NCI-H345 (cell line): Measurements from ENCODE around the gene ANKRD44.
"Not testable (repeated sequence)": the region's sequence is repeated elsewhere in the genome, so short reads cannot be mapped to it uniquely, and the experiment has no call there.

Source experiments
- DNase-seq: peaks from one replicate; lab custom pipeline; 2025; lab: John Stamatoyannopoulos, UW

The ANKRD44 gene

GRCh38 chr2:197258580-197258979, 52.0 kb downstream of the ANKRD44 start:
- no peak for DNase-seq

GRCh38 chr2:197256547-197257170, 53.9 kb downstream of the ANKRD44 start:
- no peak for DNase-seq

DNA sequence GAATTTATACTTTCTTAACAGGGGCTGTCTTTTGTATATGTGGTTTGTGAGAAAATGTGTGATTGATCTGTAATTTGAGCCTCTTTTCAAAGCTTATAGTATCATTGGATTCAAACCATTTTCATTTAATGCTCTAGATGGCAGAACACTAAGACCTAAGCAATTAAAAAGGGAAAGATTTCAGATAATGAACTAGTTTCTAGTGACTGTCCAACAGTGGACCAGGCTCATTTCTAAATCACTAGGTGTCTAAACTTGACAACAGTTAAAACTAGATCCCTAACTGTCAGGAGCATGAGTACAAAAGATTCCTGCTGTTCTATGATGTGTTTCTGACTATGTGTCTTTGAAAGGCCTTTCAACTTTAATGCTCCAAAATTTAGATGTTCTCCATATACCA, 54.6 kb downstream of the ANKRD44 start:
- no peak for DNase-seq

GRCh38 chr2:197255543-197255942, 55.0 kb downstream of the ANKRD44 start:
- DNase-seq, result peak; percentile 11

DNA sequence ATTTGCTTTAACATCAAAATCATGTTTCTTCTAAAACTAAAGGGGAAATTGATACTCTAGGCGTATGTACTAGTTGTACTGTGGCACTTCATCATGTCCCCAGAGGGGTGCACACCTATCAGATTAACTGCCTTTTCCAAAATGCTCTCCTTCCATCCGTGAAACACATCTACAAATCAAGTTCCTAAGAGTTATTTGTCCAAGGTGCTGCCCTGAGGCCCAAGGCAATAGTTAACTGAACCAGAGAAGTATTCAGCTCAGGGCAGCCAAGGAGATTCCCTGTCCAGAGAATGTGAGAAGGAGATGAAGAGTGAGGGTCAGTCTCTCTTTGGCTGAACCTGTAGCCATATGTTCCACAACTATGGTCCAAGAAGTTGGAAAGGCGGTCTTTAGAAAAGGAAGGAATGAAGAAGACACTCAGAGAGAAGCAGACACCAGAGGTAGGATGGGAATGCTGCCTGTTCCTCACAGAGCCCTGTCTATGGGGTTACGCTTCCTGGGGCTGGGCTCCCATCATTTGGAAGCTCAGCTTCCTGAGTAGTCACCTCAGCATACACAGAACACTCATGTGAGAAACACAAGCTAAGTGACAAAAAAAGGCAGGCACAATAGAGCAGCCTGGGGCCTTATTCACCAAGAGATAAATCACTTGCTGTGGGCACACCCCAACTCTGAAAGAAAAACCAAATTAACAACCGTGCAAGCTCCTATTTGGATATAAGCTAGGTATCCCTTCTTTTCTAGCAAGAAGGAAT, 55.6 kb downstream of the ANKRD44 start:
- DNase-seq, result peak; percentile 11

- no peak for DNase-seq
Observed at GRCh38 chr2:197251576-197251975, 59.0 kb downstream of the ANKRD44 start.

DNA sequence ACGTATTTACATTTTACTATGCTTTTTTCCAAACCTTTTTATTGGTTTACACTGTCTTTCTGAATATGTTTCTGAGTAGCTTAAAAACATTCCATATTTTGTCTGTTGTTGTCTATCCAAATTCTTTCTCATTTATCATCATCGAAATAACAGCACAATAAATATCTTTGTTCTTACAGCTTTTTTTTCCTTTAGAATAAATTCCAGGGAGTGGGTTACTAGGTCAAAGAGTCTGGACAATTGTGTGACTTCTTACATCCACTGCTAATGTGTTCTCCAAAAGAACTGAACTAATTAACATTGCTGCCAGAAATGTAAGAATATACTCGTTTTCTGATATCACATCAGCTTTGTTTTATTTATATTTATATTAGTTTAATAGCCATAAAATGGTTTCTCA, 59.4 kb downstream of the ANKRD44 start:
- no peak for DNase-seq

DNA sequence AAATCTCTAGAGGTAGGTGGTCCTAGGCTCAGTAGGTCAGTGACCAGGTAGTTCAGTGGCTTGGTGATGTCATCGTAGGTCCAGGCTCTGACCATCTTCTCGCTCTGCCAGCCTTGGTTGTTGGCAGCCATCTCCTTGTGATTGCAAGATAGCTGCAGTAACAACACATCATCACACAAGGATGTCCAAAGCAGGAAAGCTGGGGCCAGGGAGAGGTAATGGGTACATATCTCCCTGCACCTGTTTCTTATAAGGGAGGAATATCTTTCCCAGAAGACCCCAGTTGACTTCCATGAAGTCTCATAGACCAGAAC, 60.5 kb downstream of the ANKRD44 start:
- no peak for DNase-seq

GRCh38 chr2:197249381-197250083, 61.0 kb downstream of the ANKRD44 start:
- DNase-seq, result no peak

GRCh38 chr2:197248623-197249022, 62.0 kb downstream of the ANKRD44 start:
- DNase-seq, result no peak

DNA sequence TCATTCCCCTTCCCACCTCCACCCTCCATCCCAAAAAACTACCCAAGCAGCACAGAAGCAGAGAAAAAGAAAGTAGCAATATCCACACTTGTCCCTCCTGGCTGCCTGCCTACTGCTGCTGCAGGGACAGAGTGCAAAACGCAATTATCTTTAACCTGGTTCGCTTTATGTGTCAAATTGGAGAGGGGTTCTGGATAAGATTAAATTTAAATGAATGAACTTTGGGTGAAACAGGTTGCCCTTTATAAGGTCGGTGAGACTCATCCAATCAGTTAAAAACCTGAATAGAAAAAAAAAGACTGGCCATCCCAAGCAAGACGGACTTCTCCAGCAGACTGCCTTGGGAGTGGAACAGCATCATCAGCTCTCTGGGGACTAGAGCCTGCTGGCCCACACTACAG, 62.6 kb downstream of the ANKRD44 start:
- DNase-seq, result no peak

GRCh38 chr2:197247083-197247482, 63.5 kb downstream of the ANKRD44 start:
- no peak for DNase-seq

DNA sequence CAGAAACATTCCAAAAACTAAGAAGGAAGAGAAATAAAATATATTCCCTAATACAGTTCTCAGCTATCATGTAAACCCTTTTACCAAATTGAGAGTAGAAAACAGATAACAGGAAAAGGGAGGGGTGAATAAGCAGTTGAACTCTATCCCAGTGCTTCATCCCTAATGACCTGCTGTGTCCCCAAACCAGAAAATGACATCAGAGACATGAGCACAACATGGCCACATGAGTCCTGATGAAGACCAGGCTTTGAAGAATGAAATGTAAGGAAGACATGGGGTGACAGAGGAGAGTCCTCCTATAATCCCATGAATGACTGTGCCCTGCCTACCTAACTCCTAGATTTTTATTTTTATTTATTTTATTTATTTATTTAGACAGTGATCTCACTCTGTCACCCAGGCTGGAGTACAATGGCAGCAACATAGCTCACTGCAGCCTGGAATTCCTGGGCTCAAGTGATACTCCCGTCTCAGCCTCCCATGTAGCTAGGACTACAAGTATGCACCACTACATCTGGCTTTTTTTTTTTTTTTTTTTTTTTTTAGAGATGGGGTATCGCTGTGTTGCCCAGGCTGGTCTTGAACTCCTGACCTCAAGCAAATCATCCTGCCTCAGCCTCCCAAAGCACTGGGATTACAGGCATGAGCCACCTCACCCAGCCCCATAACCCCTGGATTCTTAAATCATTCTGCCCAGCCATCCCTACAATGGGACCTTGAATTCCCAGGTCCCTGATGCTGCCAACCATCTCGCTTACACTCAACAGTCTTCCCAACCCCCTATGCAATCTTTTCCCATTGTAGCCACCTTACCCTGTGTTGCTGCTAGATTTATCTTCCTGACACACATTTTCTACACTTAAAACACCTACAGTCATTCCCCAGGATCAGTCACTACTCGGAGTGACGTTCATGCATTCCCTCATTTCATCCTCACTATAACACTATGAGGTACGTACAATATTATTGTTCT, 64.5 kb downstream of the ANKRD44 start:
- no peak for DNase-seq

GRCh38 chr2:197244349-197244748, 66.2 kb downstream of the ANKRD44 start:
- no peak for DNase-seq

DNA sequence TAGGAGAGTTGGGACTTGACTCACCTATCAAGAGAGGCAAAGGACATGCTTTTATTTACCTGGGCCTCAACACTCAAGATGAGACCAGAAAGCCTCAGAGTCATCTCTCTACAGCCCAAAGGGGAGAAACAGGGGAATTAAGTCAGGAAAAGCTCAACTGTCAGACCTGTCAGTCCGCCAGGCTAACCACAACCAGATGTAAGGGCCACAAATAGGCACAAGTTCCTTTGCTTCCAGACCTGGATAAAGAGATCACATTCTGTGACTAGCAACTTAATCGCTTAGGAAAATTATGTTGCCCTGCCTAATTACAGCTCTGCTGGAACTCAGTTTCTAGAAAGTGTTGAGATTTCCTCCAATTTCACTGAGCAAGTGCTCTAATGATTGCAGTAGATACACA, 67.9 kb downstream of the ANKRD44 start:
- no peak for DNase-seq

DNA sequence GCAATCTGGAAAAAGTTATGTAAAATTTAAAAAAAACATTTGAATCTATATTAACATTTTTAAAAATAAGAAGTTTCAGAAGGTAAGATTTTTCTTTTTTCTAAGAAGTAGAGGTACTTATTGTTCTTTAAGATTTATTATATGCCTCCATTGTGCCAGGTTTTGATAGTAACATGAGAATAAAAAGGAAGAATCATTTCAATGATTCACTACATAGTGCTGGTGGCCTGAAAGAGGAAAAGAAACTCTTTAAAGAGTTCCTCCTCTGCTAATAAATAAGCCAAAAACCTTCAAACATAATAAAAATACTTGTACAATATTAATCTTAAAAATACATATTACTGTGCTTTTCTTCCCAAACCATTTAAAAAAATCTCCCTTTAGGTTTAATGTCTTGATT, 69.0 kb downstream of the ANKRD44 start:
- no peak for DNase-seq

GRCh38 chr2:197241153-197241552, 69.4 kb downstream of the ANKRD44 start:
- DNase-seq, result no peak

DNA sequence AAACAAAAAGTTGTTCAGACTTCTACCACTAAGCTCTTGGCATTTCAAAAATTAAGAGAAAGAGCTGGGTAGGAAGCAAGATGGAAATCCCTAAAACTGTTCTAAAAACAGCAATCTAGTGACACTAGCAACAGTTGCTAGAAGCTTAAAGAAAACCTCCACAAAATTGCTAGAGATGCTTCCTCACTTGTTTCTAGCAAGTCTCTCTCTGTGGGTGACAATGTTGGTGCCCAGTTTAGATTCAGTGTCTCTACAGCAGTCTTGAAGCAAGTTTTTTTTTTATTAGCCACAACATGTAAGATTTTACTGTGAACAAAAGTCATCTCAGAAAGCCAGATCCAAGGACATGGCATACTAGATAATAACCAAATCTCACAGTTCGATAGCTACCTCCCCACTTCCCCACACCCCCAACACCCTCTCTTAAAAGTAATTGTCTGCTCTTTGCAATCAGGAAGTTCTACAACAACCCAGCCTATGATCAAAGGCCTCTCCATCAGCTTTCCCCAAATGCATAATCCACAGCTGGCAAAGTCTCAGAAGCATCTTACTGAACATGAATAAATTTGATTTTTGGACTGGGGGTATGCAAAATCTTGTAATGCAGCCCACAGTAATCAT, 70.0 kb downstream of the ANKRD44 start:
- DNase-seq, result no peak

DNA sequence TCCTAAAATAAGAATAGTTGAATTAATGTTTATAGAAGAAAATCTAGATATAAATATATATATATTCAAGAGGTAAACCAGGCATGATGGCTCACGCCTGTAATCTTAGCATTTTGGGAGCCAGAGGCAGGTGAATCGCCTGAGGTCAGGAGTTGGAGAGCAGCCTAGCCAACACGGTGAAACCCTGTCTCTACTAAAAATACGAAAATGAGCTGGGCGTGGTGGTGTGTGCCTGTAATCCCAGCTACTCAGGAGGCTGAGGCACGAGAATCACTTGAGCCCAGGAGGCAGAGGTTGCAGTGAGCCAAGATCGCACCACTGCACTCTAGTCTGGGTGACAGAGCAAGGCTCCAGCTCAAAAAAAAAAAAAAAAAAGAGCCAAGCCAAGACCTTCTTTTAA, 70.6 kb downstream of the ANKRD44 start:
- not testable (repeated sequence) for DNase-seq

- no peak for DNase-seq
Observed at GRCh38 chr2:197239434-197239833, 71.1 kb downstream of the ANKRD44 start.

DNA sequence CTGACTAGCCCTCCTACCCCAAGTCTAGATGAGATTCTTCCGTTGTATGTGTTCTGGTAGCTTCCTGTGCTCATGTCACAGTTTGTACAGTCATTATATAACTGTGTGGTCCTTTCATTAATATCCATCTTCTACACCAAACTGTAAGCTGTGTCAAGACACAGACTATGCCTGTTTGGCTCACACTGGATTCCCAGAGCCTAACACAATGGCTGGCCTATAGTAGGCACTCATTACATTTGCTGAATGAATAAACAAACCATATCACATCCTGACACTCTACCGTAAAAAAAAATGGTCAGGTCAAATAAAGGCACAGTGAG, 72.6 kb downstream of the ANKRD44 start:
- DNase-seq, result no peak
